Psoas muscle (tissue), 8 donors: Measurements from ENCODE around the gene SLC22A23. TPM values are rescaled to one million over a fixed set of nuclear protein-coding genes. Genes with fewer than 3 reads are reported as not detected.
A peak's percentile ranks its signal among the peaks of the same experiment; 100 is the strongest.

Experiments used
- ATAC-seq, 4 donors: fragments of 200-7000 bp; cut with Tn5 transposase; one replicate each; pipeline ENCODE4 v1.9.1; 2020; ENCODE audit warnings: moderate library complexity in 3 of 4, mild to moderate bottlenecking in 2 of 4
- DNase-seq, 2 donors: peaks; one replicate each; pipeline ENCODE4 v3.0.0-alpha.2; 2020
- H3K27ac ChIP-seq: fragments of 200-600 bp; one replicate; pipeline ENCODE4 v1.8.0; 2022
- H3K27me3 ChIP-seq, 3 donors: fragments of 200-600 bp in 1 of 3; one replicate each; pipeline versions ENCODE4 v1.6.1 to v1.8.0; 2013 to 2022; ENCODE audit warnings: low read length in 2 of 3, mild to moderate bottlenecking in 2 of 3, moderate library complexity in 1 of 3; ENCODE audit not compliant: insufficient read depth in 3 of 3
- H3K36me3 ChIP-seq, 2 donors: fragments of 200-600 bp in 1 of 2; one replicate each; pipeline versions ENCODE4 v1.6.1 to v1.8.0; 2013 to 2022; ENCODE audit warnings: low read depth in 1 of 2, mild to moderate bottlenecking in 1 of 2, moderate library complexity in 1 of 2; ENCODE audit not compliant: insufficient read depth in 1 of 2
- H3K4me1 ChIP-seq: fragments of 200-600 bp; one replicate; pipeline ENCODE4 v1.8.0; 2022
- H3K4me3 ChIP-seq: fragments of 200-600 bp; one replicate; pipeline ENCODE4 v1.8.0; 2022; ENCODE audit warnings: mild to moderate bottlenecking
- H3K9me3 ChIP-seq: fragments of 200-600 bp; one replicate; pipeline ENCODE4 v1.8.0; 2022
- CTCF ChIP-seq: fragments of 200-600 bp; IDR thresholded peaks from one replicate; pipeline ENCODE4 v1.8.0; 2022; ENCODE audit warnings: antibody characterized with exemption
- WGBS, 3 donors: extraction: QIAGEN DNeasy Blood & Tissue Kit; methylation state at CpG; one replicate each; pipeline versions ENCODE4 v1.1.6 to v1.1.7; 2013; 5-methylcytosine and 5-hydroxymethylcytosine counted together
- intact Hi-C, 2 donors: fragments of 100-400 bp; cut with DNase I; formaldehyde crosslinking; loops; one replicate each; pipeline versions ENCODE4 v1.11.0 to v1.14.2; 2022
- polyA plus RNA-seq, 3 donors: library from polyadenylated mRNA; stranded (reverse); fragments of 200-250 nt; gene quantifications; one replicate each; pipeline ENCODE4 v1.2.3, GENCODE V29; 2013
- total RNA-seq, 4 donors: library from RNA; stranded (reverse); fragmentation: NEBNext Ultra II Directional in 2 of 4; extraction: Animal tissue kit (Norgen Biotek cat#: 25700) in 2 of 4; gene quantifications; one replicate each; pipeline versions ENCODE4 v1.2.1 to v1.2.4, GENCODE V29; 2021 to 2023
- donor health status: healthy with polysubstance abuse.
- donor health status: DM: no; HTN: no; CAD: no; lungs with moderate emphysema.
- donor health status: Bipolar disorder and iron deficiency.
- donor health status: healthy.
- donor health status: DM: yes; HTN: yes; CAD: no.
- donor health status: DM: no; HTN: no; CAD: no.
- donor health status: DM: no; HTN: no; CAD: no.
- donor health status: DM: yes; HTN: yes; CAD: no.

The SLC22A23 gene
- total and polyA plus RNA-seq, 7 donors: 4.6 to 13.7 (median 8.7) TPM

- H3K4me1 ChIP-seq: peaks cover 46% of the 10 kb centered on the region
- intact Hi-C loops: no loop called here
- ATAC-seq: no peak
- H3K36me3 ChIP-seq: peaks cover 0 to 11% of the 10 kb centered on the region in 2 donors
- no peaks in the 10 kb centered on the region for H3K27me3 ChIP-seq
- WGBS, 3 donors: 73 to 82% (median 77%) methylated on average over 14 of the region's 14 CpGs
- TF ChIP-seq CTCF: no peak
- H3K27ac ChIP-seq: peak overlapping the region; percentile 65
- H3K4me3 ChIP-seq: peak overlapping the region; percentile 93
- no peaks in the 10 kb centered on the region for H3K9me3 ChIP-seq
- no peak for DNase-seq
Observed at GRCh38 chr6:3260296-3260695, 196.6 kb downstream of the SLC22A23 start.

- ATAC-seq (peak; percentile 15 to 39 (median 30)), DNase-seq (peak in 1 of 2 donors; percentile 58)
- peaks cover 45% of the 10 kb centered on the region for H3K4me1 ChIP-seq
- 1 to 4% (median 2%) methylated on average over 21 of the region's 21 CpGs for WGBS, 3 donors
- peaks cover 0 to 11% of the 10 kb centered on the region in 2 donors for H3K36me3 ChIP-seq
- H3K4me3 ChIP-seq: peak overlapping the region; percentile 93
- H3K27ac ChIP-seq: peak overlapping the region; percentile 93
- TF ChIP-seq CTCF: no peak
- no peaks in the 10 kb centered on the region for H3K27me3 ChIP-seq
- intact Hi-C loops: no loop called here
- H3K9me3 ChIP-seq: no peaks in the 10 kb centered on the region
Observed at GRCh38 chr6:3259491-3259958, 197.3 kb downstream of the SLC22A23 start.

- WGBS, 3 donors: 0 to 1% (median 0%) methylated on average over 47 to 80 of the region's 80 CpGs
- ATAC-seq (peak; percentile 94 to 97 (median 96)), DNase-seq (peak; percentile 97 to 98)
- Histone ChIP-seq H3K4me1 (peaks cover 39% of the 10 kb centered on the region), H3K36me3 (peaks cover 0 to 6% of the 10 kb centered on the region in 2 donors), H3K27me3 (no peaks in the 10 kb centered on the region), H3K27ac (peak within 1 kb of the TSS; percentile 93), H3K9me3 (no peaks in the 10 kb centered on the region), H3K4me3 (peak within 1 kb of the TSS; percentile 93)
- intact Hi-C loops: no loop called here
- no peak for TF ChIP-seq CTCF
Observed at GRCh38 chr6:3258720-3259490, 197.9 kb downstream of the SLC22A23 start, which contains the start of gene PSMG4. TSS of gene PSMG4 (plus strand) at chr6:3258947. CDS start at chr6:3259023, 76 bp downstream.

- H3K36me3 ChIP-seq: no peaks in the 10 kb centered on the region
- H3K4me3 ChIP-seq: peak overlapping the region; percentile 93
- H3K27me3 ChIP-seq: no peaks in the 10 kb centered on the region
- DNase-seq (no peak), ATAC-seq (no peak)
- WGBS, 3 donors: 38 to 60% (median 42%) methylated on average over 12 of the region's 12 CpGs
- H3K27ac ChIP-seq: peak overlapping the region; percentile 93
- TF ChIP-seq CTCF: no peak
- H3K4me1 ChIP-seq: peaks cover 33% of the 10 kb centered on the region
- no peaks in the 10 kb centered on the region for H3K9me3 ChIP-seq
- intact Hi-C loops: no loop called here
Observed at GRCh38 chr6:3258201-3258600, 198.6 kb downstream of the SLC22A23 start.
